Prostate gland (tissue), 2 donors: ENCODE measurements around the gene SLFN5.

ENCODE experiments used
- POLR2A ChIP-seq: fragments of 450-650 bp; IDR thresholded peaks from one replicate; pipeline ENCODE4 v1.6.1; 2016; ENCODE audit warnings: antibody characterized with exemption, mild to moderate bottlenecking
- TF ChIP-seq, protein P1 (sequence below), 4 experiments: fragments of 200-600 bp in 2 of 4; fragments of 450-650 bp in 2 of 4; sonication (generic) in 2 of 4; IDR thresholded peaks; 1 replicate in 3 of 4; 2 replicates in 1 of 4; pipeline ENCODE4 v1.5.1; 2016 to 2019; ENCODE audit warnings: antibody characterized with exemption in 4 of 4, mild to moderate bottlenecking in 2 of 4, moderate library complexity in 2 of 4

DNA sequence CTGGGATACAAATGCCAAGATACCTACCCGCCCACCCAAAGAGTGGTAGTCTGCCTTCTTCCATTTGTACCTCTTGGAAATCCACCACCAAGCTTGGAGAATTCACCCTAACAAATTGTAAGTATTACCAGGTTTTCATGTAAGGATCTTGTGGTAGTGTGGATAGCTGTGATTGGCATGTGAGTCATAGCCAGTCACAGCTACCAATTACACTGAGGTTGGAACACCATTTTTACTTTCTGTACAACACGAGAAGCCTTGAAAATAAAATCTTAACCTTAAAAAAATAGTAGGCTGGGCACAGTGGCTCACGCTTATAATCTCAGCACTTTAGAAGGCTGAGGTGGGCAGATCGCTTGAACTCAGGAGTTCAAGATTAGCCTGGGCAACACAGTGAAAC, 30.2 kb upstream of the SLFN5 start:
- TF ChIP-seq, protein P1, sequence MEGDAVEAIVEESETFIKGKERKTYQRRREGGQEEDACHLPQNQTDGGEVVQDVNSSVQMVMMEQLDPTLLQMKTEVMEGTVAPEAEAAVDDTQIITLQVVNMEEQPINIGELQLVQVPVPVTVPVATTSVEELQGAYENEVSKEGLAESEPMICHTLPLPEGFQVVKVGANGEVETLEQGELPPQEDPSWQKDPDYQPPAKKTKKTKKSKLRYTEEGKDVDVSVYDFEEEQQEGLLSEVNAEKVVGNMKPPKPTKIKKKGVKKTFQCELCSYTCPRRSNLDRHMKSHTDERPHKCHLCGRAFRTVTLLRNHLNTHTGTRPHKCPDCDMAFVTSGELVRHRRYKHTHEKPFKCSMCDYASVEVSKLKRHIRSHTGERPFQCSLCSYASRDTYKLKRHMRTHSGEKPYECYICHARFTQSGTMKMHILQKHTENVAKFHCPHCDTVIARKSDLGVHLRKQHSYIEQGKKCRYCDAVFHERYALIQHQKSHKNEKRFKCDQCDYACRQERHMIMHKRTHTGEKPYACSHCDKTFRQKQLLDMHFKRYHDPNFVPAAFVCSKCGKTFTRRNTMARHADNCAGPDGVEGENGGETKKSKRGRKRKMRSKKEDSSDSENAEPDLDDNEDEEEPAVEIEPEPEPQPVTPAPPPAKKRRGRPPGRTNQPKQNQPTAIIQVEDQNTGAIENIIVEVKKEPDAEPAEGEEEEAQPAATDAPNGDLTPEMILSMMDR (IDR thresholded peaks at IDR 0.05): no peak
- TF ChIP-seq POLR2A: no peak
